ENCODE results near the gene PIK3CA. TPM values are rescaled to one million over a fixed set of nuclear protein-coding genes. Genes with fewer than 3 reads are reported as not detected.

The PIK3CA gene
- total and polyA plus RNA-seq, 10 of the 15 experiments (the other 5 are each of a cell fraction or from before 2014, with no cell fraction given) = 3.0 to 18.6 (median 9.0) TPM

DNA sequence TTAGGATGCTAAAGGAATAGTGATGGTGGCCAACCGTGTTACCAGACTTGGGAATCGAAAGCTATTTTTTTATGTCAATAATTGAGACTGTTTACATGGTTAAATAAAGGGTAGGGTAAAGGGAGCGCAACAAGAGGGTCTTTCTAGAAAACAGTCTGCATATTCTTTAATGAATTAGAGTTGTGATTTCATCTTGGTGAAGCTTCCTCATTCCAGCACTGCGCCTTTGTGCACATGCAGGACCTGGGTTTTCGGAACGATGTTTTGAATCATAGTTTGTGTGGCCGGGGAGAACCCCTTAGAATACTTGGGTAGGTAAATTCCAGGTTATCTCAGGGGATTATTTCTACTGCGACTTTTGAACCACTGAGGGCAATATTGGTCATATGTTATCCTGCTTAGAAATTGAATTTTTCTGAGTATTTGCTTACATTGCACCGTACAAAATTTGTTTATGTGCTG lies 1.3 kb downstream of the PIK3CA start (continued):
- no peak for TF ChIP-seq ZBTB4 (CRISPR knock-in tag; IDR thresholded peaks at IDR 0.05)
- peak in 1 of 2 experiments; percentile 63; a peak in 1 of 4 replicates for TF ChIP-seq EP300 (IDR thresholded peaks at IDR 0.05; ENCODE audit: borderline replicate concordance in 1 of 2, control insufficient read depth in 1 of 2, low read depth in 2 of 2, low read length in 2 of 2)
- no peak for TF ChIP-seq NFXL1 (IDR thresholded peaks at IDR 0.05; ENCODE audit: borderline replicate concordance)
- TF ChIP-seq, protein P1, sequence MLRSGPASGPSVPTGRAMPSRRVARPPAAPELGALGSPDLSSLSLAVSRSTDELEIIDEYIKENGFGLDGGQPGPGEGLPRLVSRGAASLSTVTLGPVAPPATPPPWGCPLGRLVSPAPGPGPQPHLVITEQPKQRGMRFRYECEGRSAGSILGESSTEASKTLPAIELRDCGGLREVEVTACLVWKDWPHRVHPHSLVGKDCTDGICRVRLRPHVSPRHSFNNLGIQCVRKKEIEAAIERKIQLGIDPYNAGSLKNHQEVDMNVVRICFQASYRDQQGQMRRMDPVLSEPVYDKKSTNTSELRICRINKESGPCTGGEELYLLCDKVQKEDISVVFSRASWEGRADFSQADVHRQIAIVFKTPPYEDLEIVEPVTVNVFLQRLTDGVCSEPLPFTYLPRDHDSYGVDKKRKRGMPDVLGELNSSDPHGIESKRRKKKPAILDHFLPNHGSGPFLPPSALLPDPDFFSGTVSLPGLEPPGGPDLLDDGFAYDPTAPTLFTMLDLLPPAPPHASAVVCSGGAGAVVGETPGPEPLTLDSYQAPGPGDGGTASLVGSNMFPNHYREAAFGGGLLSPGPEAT (IDR thresholded peaks at IDR 0.05; ENCODE audit: low read depth) = peak; percentile 95
- no peak for TF ChIP-seq FOXM1 (IDR thresholded peaks at IDR 0.05; ENCODE audit: low read depth, low read length)
- TF ChIP-seq, protein P2, sequence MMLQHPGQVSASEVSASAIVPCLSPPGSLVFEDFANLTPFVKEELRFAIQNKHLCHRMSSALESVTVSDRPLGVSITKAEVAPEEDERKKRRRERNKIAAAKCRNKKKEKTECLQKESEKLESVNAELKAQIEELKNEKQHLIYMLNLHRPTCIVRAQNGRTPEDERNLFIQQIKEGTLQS (IDR thresholded peaks at IDR 0.05; ENCODE audit: borderline replicate concordance, extremely low read depth, low read depth, low read length) = no peak
- TF ChIP-seq ZBTB40 (IDR thresholded peaks at IDR 0.05; ENCODE audit: borderline replicate concordance) = peak; percentile 40; the same call in 1 of the 2 replicates
- TF ChIP-seq, protein P3, sequence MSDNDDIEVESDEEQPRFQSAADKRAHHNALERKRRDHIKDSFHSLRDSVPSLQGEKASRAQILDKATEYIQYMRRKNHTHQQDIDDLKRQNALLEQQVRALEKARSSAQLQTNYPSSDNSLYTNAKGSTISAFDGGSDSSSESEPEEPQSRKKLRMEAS (IDR thresholded peaks at IDR 0.05; ENCODE audit: low read depth, low read length) = no peak
- no peak for TF ChIP-seq RCOR1 (conservative IDR thresholded peaks at IDR 0.05; ENCODE audit: low read depth, low read length)
- no peak for TF ChIP-seq SPI1 (IDR thresholded peaks at IDR 0.05; ENCODE audit: borderline replicate concordance, insufficient read depth, low read depth, low read length)
- no peak for TF ChIP-seq SMAD1 (IDR thresholded peaks at IDR 0.05; ENCODE audit: low read depth, partially characterized antibody)
- TF ChIP-seq TBL1XR1 (IDR thresholded peaks at IDR 0.05; ENCODE audit: low read depth, low read length) = peak; percentile 62; the same call in 1 of the 2 replicates
- TF ChIP-seq POLR2AphosphoS5 (IDR thresholded peaks at IDR 0.05; ENCODE audit: low read length) = peak; percentile 51; the same call in 1 of the 2 replicates
- TF ChIP-seq, protein P4, sequence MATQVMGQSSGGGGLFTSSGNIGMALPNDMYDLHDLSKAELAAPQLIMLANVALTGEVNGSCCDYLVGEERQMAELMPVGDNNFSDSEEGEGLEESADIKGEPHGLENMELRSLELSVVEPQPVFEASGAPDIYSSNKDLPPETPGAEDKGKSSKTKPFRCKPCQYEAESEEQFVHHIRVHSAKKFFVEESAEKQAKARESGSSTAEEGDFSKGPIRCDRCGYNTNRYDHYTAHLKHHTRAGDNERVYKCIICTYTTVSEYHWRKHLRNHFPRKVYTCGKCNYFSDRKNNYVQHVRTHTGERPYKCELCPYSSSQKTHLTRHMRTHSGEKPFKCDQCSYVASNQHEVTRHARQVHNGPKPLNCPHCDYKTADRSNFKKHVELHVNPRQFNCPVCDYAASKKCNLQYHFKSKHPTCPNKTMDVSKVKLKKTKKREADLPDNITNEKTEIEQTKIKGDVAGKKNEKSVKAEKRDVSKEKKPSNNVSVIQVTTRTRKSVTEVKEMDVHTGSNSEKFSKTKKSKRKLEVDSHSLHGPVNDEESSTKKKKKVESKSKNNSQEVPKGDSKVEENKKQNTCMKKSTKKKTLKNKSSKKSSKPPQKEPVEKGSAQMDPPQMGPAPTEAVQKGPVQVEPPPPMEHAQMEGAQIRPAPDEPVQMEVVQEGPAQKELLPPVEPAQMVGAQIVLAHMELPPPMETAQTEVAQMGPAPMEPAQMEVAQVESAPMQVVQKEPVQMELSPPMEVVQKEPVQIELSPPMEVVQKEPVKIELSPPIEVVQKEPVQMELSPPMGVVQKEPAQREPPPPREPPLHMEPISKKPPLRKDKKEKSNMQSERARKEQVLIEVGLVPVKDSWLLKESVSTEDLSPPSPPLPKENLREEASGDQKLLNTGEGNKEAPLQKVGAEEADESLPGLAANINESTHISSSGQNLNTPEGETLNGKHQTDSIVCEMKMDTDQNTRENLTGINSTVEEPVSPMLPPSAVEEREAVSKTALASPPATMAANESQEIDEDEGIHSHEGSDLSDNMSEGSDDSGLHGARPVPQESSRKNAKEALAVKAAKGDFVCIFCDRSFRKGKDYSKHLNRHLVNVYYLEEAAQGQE (IDR thresholded peaks at IDR 0.05; ENCODE audit: low read depth, low read length) = no peak

Measured in GM12878 (cell line).